ENCODE measurements around the gene FCHO1.

GRCh38 chr19:17762505-17763229 is 11.4 kb downstream of the FCHO1 start:
- TF ChIP-seq BHLHE40 (IDR thresholded peaks at IDR 0.05; ENCODE audit: borderline replicate concordance) (no peak), NFRKB (IDR thresholded peaks at IDR 0.05) (no peak)

All from HEK293T (cell line).